CD14-positive monocyte (primary cell): Measurements from ENCODE around the gene RAPH1. TPM values are rescaled to one million over a fixed set of nuclear protein-coding genes. Genes with fewer than 3 reads are reported as not detected.
A peak's percentile ranks its signal among the peaks of the same experiment; 100 is the strongest.

Experiments
- DNase-seq, 3 donors: peaks; one replicate each; pipeline ENCODE4 v3.0.0-alpha.2; 2011 to 2022
- H2AFZ ChIP-seq: 2 replicates; pipeline ENCODE4 v1.6.0; 2012; ENCODE audit warnings: mild to moderate bottlenecking, low read depth, low read length, inconsistent platforms; ENCODE audit not compliant: insufficient read depth, poor library complexity, severe bottlenecking
- H3K27ac ChIP-seq, 2 donors: 1 replicate in 1 of 2; 2 replicates in 1 of 2; pipeline ENCODE4 v1.5.1; 2012 to 2013; ENCODE audit warnings: low read length in 2 of 2, control low read depth in 1 of 2, inconsistent platforms in 1 of 2, low read depth in 1 of 2, mild to moderate bottlenecking in 1 of 2
- H3K27me3 ChIP-seq, 2 donors: one replicate each; pipeline versions ENCODE4 v1.6.0 to v1.6.1; 2011 to 2013; ENCODE audit warnings: low read length in 2 of 2; ENCODE audit not compliant: control insufficient read depth in 2 of 2, insufficient read depth in 2 of 2
- H3K36me3 ChIP-seq, 2 donors: replicated peaks in 1 of 2; 1 replicate in 1 of 2; 2 replicates in 1 of 2; pipeline versions ENCODE4 v1.5.1 to v1.6.1; 2012 to 2013; ENCODE audit warnings: low read length in 2 of 2, control low read depth in 1 of 2, inconsistent platforms in 1 of 2, mild to moderate bottlenecking in 1 of 2; ENCODE audit not compliant: insufficient read depth in 2 of 2, control insufficient read depth in 1 of 2
- H3K4me1 ChIP-seq, 2 donors: 1 replicate in 1 of 2; 2 replicates in 1 of 2; pipeline versions ENCODE4 v1.5.1 to v1.6.1; 2012 to 2013; ENCODE audit warnings: low read length in 2 of 2, control low read depth in 1 of 2, inconsistent platforms in 1 of 2, mild to moderate bottlenecking in 1 of 2, moderate library complexity in 1 of 2; ENCODE audit not compliant: insufficient read depth in 2 of 2, control insufficient read depth in 1 of 2
- H3K4me2 ChIP-seq: replicated peaks from 2 replicates; pipeline ENCODE3; 2012; ENCODE audit warnings: low read length, moderate library complexity, mild to moderate bottlenecking; ENCODE audit not compliant: poor library complexity, severe bottlenecking; ENCODE audit errors: extremely low read depth
- H3K4me3 ChIP-seq, 3 experiments: fragments of 200-600 bp in 1 of 3; sonication (generic) in 1 of 3; replicated peaks in 1 of 3; 1 replicate in 2 of 3; 2 replicates in 1 of 3; pipeline ENCODE4 v1.5.1; 2011 to 2013; ENCODE audit warnings: low read length in 3 of 3, mild to moderate bottlenecking in 3 of 3, control low read depth in 2 of 3, low read depth in 2 of 3, inconsistent platforms in 1 of 3, moderate library complexity in 1 of 3
- H3K79me2 ChIP-seq: 2 replicates; pipeline ENCODE4 v1.6.0; 2012; ENCODE audit warnings: mild to moderate bottlenecking, control low read depth, inconsistent platforms, low read length, moderate library complexity; ENCODE audit not compliant: insufficient read depth
- H3K9ac ChIP-seq: 2 replicates; pipeline ENCODE4 v1.6.0; 2017; ENCODE audit warnings: low read length, mild to moderate bottlenecking; ENCODE audit not compliant: insufficient read depth, poor library complexity, severe bottlenecking
- H3K9me3 ChIP-seq, 2 donors: replicated peaks in 1 of 2; 1 replicate in 1 of 2; 2 replicates in 1 of 2; pipeline versions ENCODE4 v1.5.1 to v1.6.1; 2012 to 2013; ENCODE audit warnings: low read length in 2 of 2, control low read depth in 1 of 2; ENCODE audit not compliant: control insufficient read depth in 1 of 2, insufficient read depth in 1 of 2
- H4K20me1 ChIP-seq: 2 replicates; pipeline ENCODE4 v1.6.0; 2012; ENCODE audit warnings: mild to moderate bottlenecking, low read length, control low read depth, moderate library complexity; ENCODE audit not compliant: insufficient read depth
- H3K27ac Mint-ChIP-seq, 7 donors: one replicate each; pipeline ENCODE4 v1.8.0; 2020; ENCODE audit warnings: mild to moderate bottlenecking in 7 of 7, mixed read lengths in 7 of 7, moderate library complexity in 6 of 7, inconsistent platforms in 2 of 7
- H3K27me3 Mint-ChIP-seq, 3 donors: one replicate each; pipeline ENCODE4 v1.8.0; 2021 to 2022; ENCODE audit warnings: low read depth in 3 of 3, mild to moderate bottlenecking in 3 of 3, mixed read lengths in 3 of 3, moderate library complexity in 3 of 3, inconsistent platforms in 1 of 3
- H3K36me3 Mint-ChIP-seq, 2 donors: one replicate each; pipeline ENCODE4 v1.8.0; 2020; ENCODE audit warnings: mixed read lengths in 2 of 2, inconsistent platforms in 1 of 2, mild to moderate bottlenecking in 1 of 2
- H3K4me1 Mint-ChIP-seq: one replicate; pipeline ENCODE4 v1.8.0; 2020; ENCODE audit warnings: mild to moderate bottlenecking, mixed read lengths
- H3K4me3 Mint-ChIP-seq, 2 donors: one replicate each; pipeline ENCODE4 v1.8.0; 2020; ENCODE audit warnings: mild to moderate bottlenecking in 2 of 2, mixed read lengths in 2 of 2, moderate library complexity in 1 of 2
- H3K9me3 Mint-ChIP-seq, 7 donors: one replicate each; pipeline ENCODE4 v1.8.0; 2020 to 2022; ENCODE audit warnings: mixed read lengths in 7 of 7, mild to moderate bottlenecking in 6 of 7, moderate library complexity in 6 of 7, inconsistent platforms in 2 of 7
- CTCF ChIP-seq: fragments of 200-600 bp; IDR thresholded peaks from one replicate; pipeline ENCODE4 v1.8.0; 2022; ENCODE audit warnings: antibody characterized with exemption, mild to moderate bottlenecking
- WGBS: methylation state at CpG from one replicate; pipeline ENCODE4 v1.1.5; 2013; ENCODE audit warnings: missing lambda C conversion rate; ENCODE audit not compliant: insufficient coverage; 5-methylcytosine and 5-hydroxymethylcytosine counted together
- intact Hi-C, 2 donors: fragments of 100-400 bp; cut with micrococcal nuclease; formaldehyde crosslinking; loops; one replicate each; pipeline versions ENCODE4 v1.15.0 to v1.15.1; 2023
- polyA plus RNA-seq, 3 donors: library from polyadenylated mRNA; depleted of rRNA in 1 of 3; unstranded in 2 of 3; stranded (reverse) in 1 of 3; fragments of 300-500 nt in 2 of 3; fragments of >200 nt in 1 of 3; fragmentation: Illumina TruSeq in 2 of 3; gene quantifications; 1 replicate in 2 of 3; 2 replicates in 1 of 3; pipeline ENCODE4 v1.2.3, GENCODE V29; 2012 to 2021

The RAPH1 gene
- polyA plus RNA-seq, 3 donors: 3.8 to 5.1 (median 4.5) TPM

- Mint-ChIP-seq H3K4me1 (peaks cover 2% of the 10 kb centered on the region), H3K27me3 (peaks cover 0 to 1% (median 0%) of the 10 kb centered on the region in 3 donors), H3K27ac (no peak overlapping the region), H3K9me3 (peaks cover 0 to 1% (median 0%) of the 10 kb centered on the region in 7 donors), H3K36me3 (peaks cover 0 to 3% of the 10 kb centered on the region in 2 donors), H3K4me3 (no peak overlapping the region)
- no peak overlapping the region for H3K27ac ChIP-seq
- TF ChIP-seq CTCF: no peak
- H3K9ac ChIP-seq: no peak overlapping the region
- DNase-seq: peak in 1 of 3 donors; percentile 13
- H3K9me3 ChIP-seq: no peaks in the 10 kb centered on the region
- WGBS: 25% methylated on average over 1 of the region's 2 CpGs
- H4K20me1 ChIP-seq: no peaks in the 10 kb centered on the region
- H3K27me3 ChIP-seq: no peaks in the 10 kb centered on the region
- no peak overlapping the region for H2AFZ ChIP-seq
- no peaks in the 10 kb centered on the region for H3K79me2 ChIP-seq
- intact Hi-C loops: no loop called here
- no peak overlapping the region for H3K4me2 ChIP-seq
- no peaks in the 10 kb centered on the region for H3K36me3 ChIP-seq
- H3K4me1 ChIP-seq: no peaks in the 10 kb centered on the region
- H3K4me3 ChIP-seq: no peak overlapping the region
Observed at GRCh38 chr2:203427061-203427460, 108.0 kb downstream of the RAPH1 start.

- Histone ChIP-seq H3K4me1 (no peaks in the 10 kb centered on the region), H3K27me3 (no peaks in the 10 kb centered on the region), H3K9ac (no peak overlapping the region), H3K27ac (no peak overlapping the region), H3K9me3 (no peaks in the 10 kb centered on the region), H3K79me2 (no peaks in the 10 kb centered on the region), H2AFZ (no peak overlapping the region), H3K36me3 (peaks cover 0 to 8% of the 10 kb centered on the region in 2 donors), H3K4me2 (no peak overlapping the region), H3K4me3 (no peak overlapping the region), H4K20me1 (no peaks in the 10 kb centered on the region)
- 88% methylated on average over 6 of the region's 8 CpGs for WGBS
- Mint-ChIP-seq H3K9me3 (peaks cover 5 to 22% (median 13%) of the 10 kb centered on the region in 7 donors), H3K27me3 (no peaks in the 10 kb centered on the region), H3K27ac (no peak overlapping the region), H3K36me3 (peaks cover 20 to 24% of the 10 kb centered on the region in 2 donors), H3K4me3 (no peak overlapping the region), H3K4me1 (no peaks in the 10 kb centered on the region)
- TF ChIP-seq CTCF: no peak
- intact Hi-C loops: no loop called here
- DNase-seq: no peak
Observed at GRCh38 chr2:203418271-203418670, 116.8 kb downstream of the RAPH1 start.
